ENCODE data around the gene STX17.
"Not testable (repeated sequence)": the region's sequence is repeated elsewhere in the genome, so short reads cannot be mapped to it uniquely, and the experiment has no call there.

The STX17 gene

GRCh38 chr9:99964336-99964735 lies 57.9 kb downstream of the STX17 start:
- Histone ChIP-seq H3K27me3 (ENCODE audit: low read depth) (no peaks in the 10 kb centered on the region), H3K9me3 (no peaks in the 10 kb centered on the region), H3K4me3 (no peak overlapping the region), H3K36me3 (replicated peaks) (peaks cover 5% of the 10 kb centered on the region), H3K4me1 (no peaks in the 10 kb centered on the region)
- in situ Hi-C loops (cut with MboI; ENCODE audit: low sequenced_read_pairs) = no loop called here
- DNase-seq (ENCODE audit: low spot score in 2 of 2) = no peak

GRCh38 chr9:99966001-99966400 lies 59.5 kb downstream of the STX17 start:
- no peak for DNase-seq (ENCODE audit: low spot score in 2 of 2)
- no peaks in the 10 kb centered on the region for H3K4me1 ChIP-seq
- H3K9me3 ChIP-seq = no peaks in the 10 kb centered on the region
- H3K27me3 ChIP-seq (ENCODE audit: low read depth) = no peaks in the 10 kb centered on the region
- H3K36me3 ChIP-seq (replicated peaks) = peaks cover 5% of the 10 kb centered on the region
- in situ Hi-C loops (cut with MboI; ENCODE audit: low sequenced_read_pairs) = no loop called here
- H3K4me3 ChIP-seq = no peak overlapping the region

DNA sequence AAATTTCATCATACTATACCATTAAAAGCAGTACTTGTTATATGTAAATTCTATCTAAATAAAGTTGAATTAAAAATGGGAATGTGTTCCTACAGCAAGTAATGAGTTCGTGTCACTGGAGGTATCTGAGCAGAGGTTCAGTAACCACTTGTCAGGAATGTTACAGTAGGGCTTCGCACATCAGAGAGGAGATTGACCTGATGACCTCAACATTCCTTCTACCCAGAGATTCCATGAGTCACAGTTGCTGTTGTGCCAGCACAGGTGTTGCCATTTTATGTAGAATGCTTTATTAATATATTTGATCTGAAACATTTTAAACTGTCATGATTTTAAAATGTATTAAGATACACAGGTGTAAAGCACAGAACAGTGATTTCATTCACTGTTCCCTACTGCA lies 60.3 kb downstream of the STX17 start:
- Histone ChIP-seq H3K4me1 (no peaks in the 10 kb centered on the region), H3K4me3 (no peak overlapping the region), H3K9me3 (no peaks in the 10 kb centered on the region), H3K27me3 (ENCODE audit: low read depth) (no peaks in the 10 kb centered on the region), H3K36me3 (replicated peaks) (peaks cover 5% of the 10 kb centered on the region)
- DNase-seq (ENCODE audit: low spot score in 2 of 2) = no peak
- in situ Hi-C loops (cut with MboI; ENCODE audit: low sequenced_read_pairs) = no loop called here

DNA sequence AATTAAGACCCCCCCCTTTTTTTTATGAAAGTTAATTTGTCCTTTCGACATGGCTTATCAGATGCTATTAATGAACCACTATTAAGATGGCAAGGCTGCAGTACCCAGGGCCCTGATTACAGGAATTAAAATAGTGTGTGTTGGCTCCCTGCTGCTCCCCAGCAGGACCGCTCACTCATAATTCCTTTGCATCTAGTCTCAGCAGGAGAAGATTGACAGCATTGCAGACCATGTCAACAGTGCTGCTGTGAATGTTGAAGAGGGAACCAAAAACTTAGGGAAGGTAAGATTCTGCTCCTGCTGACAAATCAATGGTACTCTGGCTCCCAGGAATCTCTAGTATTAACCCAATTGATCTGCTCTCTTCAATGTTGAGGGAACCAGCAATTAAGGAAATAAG lies 61.0 kb downstream of the STX17 start:
- H3K9me3 ChIP-seq = no peaks in the 10 kb centered on the region
- peaks cover 5% of the 10 kb centered on the region for H3K36me3 ChIP-seq (replicated peaks)
- in situ Hi-C loops (cut with MboI; ENCODE audit: low sequenced_read_pairs) = no loop called here
- H3K4me3 ChIP-seq = no peak overlapping the region
- no peaks in the 10 kb centered on the region for H3K27me3 ChIP-seq (ENCODE audit: low read depth)
- no peak for DNase-seq (ENCODE audit: low spot score in 2 of 2)
- H3K4me1 ChIP-seq = no peaks in the 10 kb centered on the region

DNA sequence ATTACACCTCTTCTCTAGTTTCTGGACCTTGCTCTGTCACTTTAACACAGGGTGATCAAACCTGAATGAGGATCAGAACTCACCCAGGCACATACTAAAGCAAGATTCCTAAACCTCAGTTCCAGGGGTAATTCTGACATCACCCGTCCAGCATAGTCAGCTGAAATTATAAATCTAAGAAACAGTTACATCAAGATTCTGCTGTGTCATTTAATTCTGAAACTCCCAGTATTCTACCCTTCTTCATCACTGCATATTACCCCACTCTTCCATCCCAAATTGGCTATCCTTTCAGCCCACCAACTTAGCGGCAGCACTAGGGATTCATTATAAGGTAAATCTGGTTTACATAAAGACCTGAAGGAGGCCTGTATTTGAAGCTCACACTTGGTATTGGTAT lies 64.0 kb downstream of the STX17 start:
- Histone ChIP-seq H3K27me3 (ENCODE audit: low read depth) (no peaks in the 10 kb centered on the region), H3K36me3 (replicated peaks) (no peaks in the 10 kb centered on the region), H3K4me3 (no peak overlapping the region), H3K9me3 (no peaks in the 10 kb centered on the region), H3K4me1 (no peaks in the 10 kb centered on the region)
- no peak for DNase-seq (ENCODE audit: low spot score in 2 of 2)
- in situ Hi-C loops (cut with MboI; ENCODE audit: low sequenced_read_pairs) = no loop called here

DNA sequence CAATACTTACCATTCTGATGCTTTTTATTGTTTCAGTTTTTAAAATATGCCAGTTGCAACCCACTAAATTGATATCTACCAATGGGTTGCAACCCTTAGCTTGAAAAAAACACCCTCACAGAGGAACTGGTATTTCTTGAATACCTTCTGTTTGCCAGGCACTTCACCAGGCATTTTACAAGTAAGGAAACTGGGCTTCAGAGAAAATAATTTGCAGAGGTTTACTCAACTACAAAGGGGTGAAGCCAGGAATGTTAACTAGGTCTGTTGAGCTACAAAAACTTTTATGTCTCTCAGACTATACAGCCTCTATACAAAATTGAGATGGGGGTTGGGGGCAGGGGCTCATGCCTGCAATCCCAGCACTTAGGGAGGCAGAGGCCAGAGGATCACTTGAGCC lies 65.0 kb downstream of the STX17 start:
- H3K4me1 ChIP-seq = no peaks in the 10 kb centered on the region
- H3K9me3 ChIP-seq = no peaks in the 10 kb centered on the region
- no peaks in the 10 kb centered on the region for H3K27me3 ChIP-seq (ENCODE audit: low read depth)
- in situ Hi-C loops (cut with MboI; ENCODE audit: low sequenced_read_pairs) = no loop called here
- no peak for DNase-seq (ENCODE audit: low spot score in 2 of 2)
- H3K4me3 ChIP-seq = no peak overlapping the region
- H3K36me3 ChIP-seq (replicated peaks) = no peaks in the 10 kb centered on the region

GRCh38 chr9:99973455-99973854 lies 67.0 kb downstream of the STX17 start:
- Histone ChIP-seq H3K36me3 (replicated peaks) (no peaks in the 10 kb centered on the region), H3K27me3 (ENCODE audit: low read depth) (no peaks in the 10 kb centered on the region), H3K9me3 (no peaks in the 10 kb centered on the region), H3K4me1 (no peaks in the 10 kb centered on the region), H3K4me3 (no peak overlapping the region)
- in situ Hi-C loops (cut with MboI; ENCODE audit: low sequenced_read_pairs) = no loop called here
- DNase-seq (ENCODE audit: low spot score in 2 of 2) = no peak

DNA sequence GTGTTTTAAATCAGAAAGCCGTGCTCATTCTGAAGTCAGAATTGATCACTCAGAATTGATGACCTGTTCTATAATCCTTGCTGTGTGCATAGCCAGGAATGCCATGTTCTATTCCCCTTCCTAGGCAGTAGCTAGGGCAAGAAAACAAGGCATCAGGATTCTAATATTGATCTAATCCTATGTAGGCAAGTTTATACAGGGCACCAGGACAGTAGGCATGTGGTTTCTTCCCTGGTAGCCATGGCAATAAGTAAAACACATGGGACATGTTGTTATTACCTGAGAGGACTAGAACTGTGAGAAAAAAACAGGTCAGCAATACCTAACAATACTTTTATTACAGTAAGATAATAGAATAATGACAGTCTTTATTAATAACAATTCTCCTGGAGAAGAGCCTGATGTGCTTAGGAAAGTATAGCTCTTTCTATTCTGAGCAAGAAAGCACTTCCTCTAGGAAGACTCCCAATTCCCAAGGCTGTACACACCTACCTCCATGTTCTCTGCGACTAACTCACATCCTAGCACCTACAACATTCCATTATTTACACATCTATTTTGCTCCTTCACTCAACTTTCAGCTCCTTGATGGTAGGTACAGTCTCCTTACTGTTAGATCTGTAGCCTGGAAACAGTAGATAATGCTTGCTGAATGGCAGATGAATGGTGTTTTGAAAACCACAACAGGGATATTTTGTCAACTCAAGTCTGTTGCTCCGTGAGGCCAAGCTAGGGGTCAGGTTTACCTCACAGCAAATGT lies 70.8 kb downstream of the STX17 start:
- Histone ChIP-seq H3K4me1 (no peaks in the 10 kb centered on the region), H3K4me3 (no peak overlapping the region), H3K27me3 (ENCODE audit: low read depth) (no peaks in the 10 kb centered on the region), H3K36me3 (replicated peaks) (no peaks in the 10 kb centered on the region), H3K9me3 (no peaks in the 10 kb centered on the region)
- in situ Hi-C loops (cut with MboI; ENCODE audit: low sequenced_read_pairs) = no loop called here
- DNase-seq (ENCODE audit: low spot score in 2 of 2) = no peak

- H3K4me1 ChIP-seq = no peaks in the 10 kb centered on the region
- H3K4me3 ChIP-seq = no peak overlapping the region
- H3K9me3 ChIP-seq = no peaks in the 10 kb centered on the region
- no peaks in the 10 kb centered on the region for H3K36me3 ChIP-seq (replicated peaks)
- no peaks in the 10 kb centered on the region for H3K27me3 ChIP-seq (ENCODE audit: low read depth)
- DNase-seq (ENCODE audit: low spot score in 2 of 2) = no peak
- in situ Hi-C loops (cut with MboI; ENCODE audit: low sequenced_read_pairs) = no loop called here
Measured at GRCh38 chr9:99978221-99978620, 71.8 kb downstream of the STX17 start.

- DNase-seq (ENCODE audit: low spot score in 2 of 2) = no peak
- H3K36me3 ChIP-seq (replicated peaks) = no peaks in the 10 kb centered on the region
- H3K4me1 ChIP-seq = no peaks in the 10 kb centered on the region
- no peaks in the 10 kb centered on the region for H3K27me3 ChIP-seq (ENCODE audit: low read depth)
- no peak overlapping the region for H3K4me3 ChIP-seq
- no peaks in the 10 kb centered on the region for H3K9me3 ChIP-seq
- in situ Hi-C loops (cut with MboI; ENCODE audit: low sequenced_read_pairs) = no loop called here
Measured at GRCh38 chr9:99980598-99980997, 74.1 kb downstream of the STX17 start.

- Histone ChIP-seq H3K36me3 (replicated peaks) (no peaks in the 10 kb centered on the region), H3K9me3 (no peaks in the 10 kb centered on the region), H3K27me3 (ENCODE audit: low read depth) (no peaks in the 10 kb centered on the region), H3K4me1 (no peaks in the 10 kb centered on the region), H3K4me3 (no peak overlapping the region)
- DNase-seq (ENCODE audit: low spot score in 2 of 2) = no peak
- in situ Hi-C loops (cut with MboI; ENCODE audit: low sequenced_read_pairs) = no loop called here
Measured at GRCh38 chr9:99986642-99987041, 80.2 kb downstream of the STX17 start.

- H3K36me3 ChIP-seq (replicated peaks); in situ Hi-C loops (cut with MboI; ENCODE audit: low sequenced_read_pairs); H3K27me3 ChIP-seq (ENCODE audit: low read depth); H3K4me3 ChIP-seq; DNase-seq (ENCODE audit: low spot score in 2 of 2); H3K9me3 ChIP-seq; H3K4me1 ChIP-seq: not testable (repeated sequence)
Measured at GRCh38 chr9:99990508-99990907, 84.1 kb downstream of the STX17 start.

GRCh38 chr9:99998266-99998665 lies 91.8 kb downstream of the STX17 start:
- no peak for DNase-seq (ENCODE audit: low spot score in 2 of 2)
- in situ Hi-C loops (cut with MboI; ENCODE audit: low sequenced_read_pairs) = no loop called here
- H3K9me3 ChIP-seq = no peaks in the 10 kb centered on the region

GRCh38 chr9:99998866-99999265 lies 92.4 kb downstream of the STX17 start:
- in situ Hi-C loops (cut with MboI; ENCODE audit: low sequenced_read_pairs) = no loop called here
- Histone ChIP-seq H3K4me3 (no peak overlapping the region), H3K36me3 (replicated peaks) (no peaks in the 10 kb centered on the region), H3K4me1 (no peaks in the 10 kb centered on the region), H3K27me3 (ENCODE audit: low read depth) (no peaks in the 10 kb centered on the region), H3K9me3 (no peaks in the 10 kb centered on the region)
- DNase-seq (ENCODE audit: low spot score in 2 of 2) = no peak

More at GRCh38 chr9:99998266-99998665, 91.8 kb downstream of the STX17 start:
- no peaks in the 10 kb centered on the region for H3K27me3 ChIP-seq (ENCODE audit: low read depth)
- no peak overlapping the region for H3K4me3 ChIP-seq
- H3K36me3 ChIP-seq (replicated peaks) = no peaks in the 10 kb centered on the region
- H3K4me1 ChIP-seq = no peaks in the 10 kb centered on the region

DNA sequence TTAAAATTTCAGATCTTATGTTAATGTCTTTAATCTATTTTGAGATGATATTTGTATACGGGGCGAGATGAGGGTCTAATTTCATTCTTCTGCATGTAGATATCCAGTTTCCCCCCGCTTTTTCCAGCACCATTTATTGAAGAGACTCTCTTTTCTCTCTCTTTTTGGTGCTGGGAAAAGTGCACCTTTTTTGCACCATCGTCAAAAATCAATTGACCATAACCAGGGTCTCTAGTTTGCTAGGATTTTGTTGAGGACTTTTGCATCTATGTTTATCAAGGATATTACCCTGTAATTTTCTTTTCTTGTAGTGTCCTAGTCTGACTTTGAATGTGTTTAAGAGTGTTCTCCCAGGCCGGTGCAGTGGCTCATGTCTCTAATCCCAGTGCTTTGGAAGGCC lies 93.3 kb downstream of the STX17 start:
- H3K36me3 ChIP-seq (replicated peaks) = 0 out of 2 replicates have a peak, but pooled peaks cover under 1% of the 10 kb centered on the region
- H3K9me3 ChIP-seq = no peaks in the 10 kb centered on the region
- DNase-seq (ENCODE audit: low spot score in 2 of 2) = no peak
- in situ Hi-C loops (cut with MboI; ENCODE audit: low sequenced_read_pairs) = loop anchor here (25.0 kb wide), 1 partner anchor 812 kb away; no protein-coding TSS in a partner anchor
- H3K4me1 ChIP-seq = no peaks in the 10 kb centered on the region
- no peak overlapping the region for H3K4me3 ChIP-seq
- no peaks in the 10 kb centered on the region for H3K27me3 ChIP-seq (ENCODE audit: low read depth)
